Effector CD4-positive, alpha-beta T cell (primary cell): Measurements from ENCODE around the gene PRR23C. TPM values are rescaled to one million over a fixed set of nuclear protein-coding genes. Genes with fewer than 3 reads are reported as not detected.
"Not testable (repeated sequence)": the region's sequence is repeated elsewhere in the genome, so short reads cannot be mapped to it uniquely, and the experiment has no call there.

Source experiments
- DNase-seq: peaks from one replicate; pipeline ENCODE4 v3.0.0-alpha.2; 2020
- total RNA-seq: gene quantifications from one replicate; lab custom pipeline; 2026; lab: John Stamatoyannopoulos, UW

Gene PRR23C
- total RNA-seq: not detected

DNA sequence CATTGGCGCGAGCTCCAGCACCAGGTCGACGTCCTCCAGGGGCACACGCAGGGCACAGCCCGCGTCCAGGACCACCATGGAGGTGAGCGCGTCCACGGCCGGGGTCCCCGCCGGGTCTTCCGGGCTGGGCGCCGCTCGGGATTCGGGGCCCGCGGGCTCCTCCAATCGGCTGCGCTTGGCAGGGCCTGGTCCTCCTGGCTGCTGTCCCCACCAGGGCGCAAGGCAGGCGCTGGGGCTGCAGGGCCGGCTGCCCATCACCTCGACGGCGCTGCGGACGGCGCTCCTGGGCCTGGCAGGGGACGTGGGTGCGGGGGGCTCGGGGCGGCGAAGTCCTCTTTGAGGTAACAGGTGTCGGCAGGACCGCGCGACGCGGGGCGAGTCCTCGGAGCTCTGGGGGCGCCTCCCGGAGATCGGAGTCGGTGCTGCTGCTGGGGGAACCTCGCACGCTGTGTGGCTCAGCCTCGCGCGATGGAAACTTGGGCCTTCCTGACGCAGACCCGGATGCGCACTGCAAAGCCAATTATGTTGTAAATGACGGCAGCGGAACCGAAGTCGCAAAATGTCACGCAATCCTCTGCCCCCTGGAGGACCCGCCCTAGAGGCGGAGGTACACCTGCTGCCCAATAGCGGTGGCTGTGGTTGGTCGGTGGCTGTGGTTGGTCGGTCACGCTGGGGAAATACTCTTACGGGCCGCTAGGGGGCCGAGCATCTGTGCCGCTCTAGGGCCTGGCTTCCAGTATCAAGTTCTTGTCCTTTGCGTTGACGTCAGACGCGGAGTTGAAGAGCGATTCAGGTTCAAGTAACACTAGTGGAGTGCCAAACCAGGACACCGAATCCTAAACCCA, at the start of gene PRR23C:
PRR23C (minus strand) TSS at position 527 of the 845 bp plus-strand sequence; CDS start at position 255, 272 bp downstream.
- DNase-seq: no peak

DNA sequence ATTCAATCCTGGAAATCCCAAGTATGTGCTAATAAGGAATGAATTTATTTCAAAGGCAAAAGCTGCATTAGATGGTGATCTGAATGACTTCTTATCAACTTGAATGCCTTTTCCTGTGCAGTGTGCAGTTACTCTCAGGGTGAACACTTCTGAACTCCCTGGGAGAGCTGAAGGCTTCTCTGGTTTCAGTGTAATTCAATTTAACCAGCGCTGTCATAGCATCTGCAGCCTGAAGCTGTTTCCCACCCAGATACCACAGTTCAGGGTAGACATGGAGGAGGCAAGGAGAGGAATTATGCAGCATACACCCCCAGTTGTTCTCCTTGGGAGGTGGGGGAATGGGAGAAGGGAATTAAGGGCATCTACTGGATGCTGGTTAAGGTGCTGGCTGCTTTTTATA, 49.1 kb upstream of the PRR23C start:
- no peak for DNase-seq

GRCh38 chr3:139088462-139089324, 44.0 kb upstream of the PRR23C start:
- DNase-seq: no peak

- DNase-seq: no peak
Observed at GRCh38 chr3:139087621-139088020, 42.9 kb upstream of the PRR23C start.

DNA sequence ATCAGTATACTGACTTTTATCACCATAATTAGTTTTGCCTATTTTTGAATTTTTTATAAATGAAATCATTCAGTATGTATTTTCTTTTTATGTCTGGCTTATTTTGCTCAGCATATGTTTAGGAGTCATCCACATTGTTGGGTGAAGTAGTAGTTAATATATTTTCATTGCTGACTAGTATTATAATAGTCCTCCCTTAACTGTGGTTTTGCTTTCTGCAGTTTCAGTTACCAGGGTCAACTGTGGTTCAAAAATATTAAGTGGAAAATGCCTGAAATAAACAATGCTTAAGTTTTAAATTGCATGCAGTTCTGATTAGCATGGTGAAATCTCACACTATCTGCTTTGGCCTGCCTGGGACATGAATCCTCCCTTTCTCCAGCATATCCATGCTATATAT, 39.5 kb upstream of the PRR23C start:
- no peak for DNase-seq

GRCh38 chr3:139074565-139075115, 29.9 kb upstream of the PRR23C start:
- DNase-seq: no peak

GRCh38 chr3:139062918-139063317, 18.2 kb upstream of the PRR23C start:
- DNase-seq: no peak

DNA sequence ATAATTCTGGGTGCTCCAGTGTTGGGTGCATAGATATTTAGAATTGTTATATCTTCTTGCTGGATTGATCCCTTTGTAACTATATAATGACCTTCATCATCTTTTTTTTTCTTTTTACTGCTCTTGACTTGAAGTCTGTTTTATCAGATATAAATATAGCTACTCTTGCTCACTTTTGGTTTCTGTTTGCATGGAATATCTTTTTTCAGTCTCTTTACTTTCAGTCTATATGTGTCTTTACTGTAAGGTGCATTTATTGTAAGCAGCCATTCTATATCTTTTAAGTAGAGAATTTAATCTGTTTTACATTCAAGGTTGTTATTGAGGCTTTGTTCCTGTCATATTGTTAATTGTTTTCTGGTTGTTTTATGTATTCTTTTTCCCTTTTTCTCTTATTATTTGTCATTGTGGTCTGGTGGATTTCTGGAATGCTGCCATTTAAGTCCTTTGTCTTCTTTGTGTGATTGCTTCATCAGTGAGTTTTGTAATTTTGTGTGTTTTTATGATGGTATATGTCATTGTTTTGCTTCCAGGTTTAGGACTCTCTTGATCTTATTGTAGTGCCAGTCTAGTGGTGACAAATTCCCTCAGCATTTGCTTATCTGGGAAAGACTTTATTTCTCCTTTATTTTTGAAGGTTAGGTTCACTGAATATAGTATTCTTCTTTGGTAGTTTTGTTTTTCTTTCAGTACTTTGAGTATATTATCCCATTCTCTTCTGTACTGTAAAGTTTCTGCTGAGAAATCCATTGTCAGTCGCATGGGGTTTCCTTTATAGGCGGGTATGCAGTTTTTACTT, 8.3 kb upstream of the PRR23C start:
- DNase-seq: no peak

- DNase-seq: no peak
Observed at GRCh38 chr3:139043554-139044365, 932 bp downstream of the PRR23C start.

DNA sequence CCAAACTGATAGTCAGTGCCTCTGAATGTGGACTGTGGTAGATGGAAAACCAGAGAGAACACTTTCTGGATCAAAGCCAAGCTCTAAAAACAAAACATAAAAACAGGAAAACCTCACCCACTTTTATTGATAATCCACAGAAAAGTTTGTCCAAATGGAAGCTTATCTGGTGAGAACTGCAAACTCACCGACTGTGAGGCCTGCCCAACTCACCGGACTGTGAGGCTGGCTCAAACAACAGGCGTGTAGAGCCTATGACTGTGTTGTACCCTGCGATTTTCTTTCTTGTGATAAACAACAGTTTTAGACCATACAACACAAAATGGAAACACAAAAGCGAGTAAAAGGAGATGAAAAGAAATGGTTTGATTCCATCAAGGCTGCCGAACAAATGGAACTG, 7.2 kb downstream of the PRR23C start:
- no peak for DNase-seq

DNA sequence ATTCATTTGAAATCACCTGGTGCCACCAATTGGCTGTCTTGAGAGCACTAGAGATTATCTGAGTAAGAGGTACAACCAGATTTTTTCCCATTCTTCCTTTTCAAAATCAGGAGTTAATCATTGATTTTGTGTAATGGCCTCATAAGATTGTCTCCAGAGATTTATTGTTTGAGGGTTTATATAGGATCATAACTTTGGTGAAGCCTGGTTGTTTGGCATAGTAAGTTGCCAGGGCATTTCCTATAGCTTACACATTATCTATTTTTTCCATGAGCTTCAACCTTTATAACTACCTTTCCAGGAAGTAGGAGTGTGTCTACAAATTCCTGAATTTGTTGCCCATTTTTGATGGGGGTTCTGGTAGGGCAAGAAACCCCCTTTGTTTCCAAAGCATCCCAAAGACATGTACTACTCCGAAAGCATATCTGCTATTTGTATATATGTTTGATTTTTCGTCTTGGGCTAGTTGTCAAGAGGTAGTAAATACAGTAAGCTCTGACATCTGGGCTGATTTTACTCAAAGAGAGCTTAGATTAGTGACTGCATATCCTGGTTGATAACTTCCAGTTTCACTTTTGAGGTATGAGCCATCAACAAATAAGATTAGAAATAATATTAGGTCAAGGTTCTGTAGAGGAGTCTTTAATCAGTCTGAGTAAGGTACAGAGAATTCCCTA, 12.2 kb downstream of the PRR23C start:
- DNase-seq: no peak

DNA sequence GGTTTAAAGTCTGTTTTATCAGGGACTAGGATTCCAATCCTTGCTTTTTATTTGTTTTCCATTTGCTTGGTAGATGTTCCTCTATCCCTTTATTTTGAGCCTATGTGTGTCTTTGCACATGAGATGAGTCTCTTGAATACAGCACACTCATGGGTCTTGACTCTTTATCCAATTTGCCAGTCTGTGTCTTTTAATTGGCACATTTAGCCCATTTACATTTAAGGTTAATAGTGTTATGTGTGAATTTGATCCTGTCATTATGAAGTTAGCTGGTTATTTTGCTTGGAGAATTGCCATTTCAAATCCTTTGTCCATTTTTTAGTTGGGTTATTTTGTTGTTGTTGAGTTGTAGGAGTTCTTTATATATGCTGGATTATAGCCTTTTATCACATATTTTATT, 14.1 kb downstream of the PRR23C start:
- not testable (repeated sequence) for DNase-seq

- DNase-seq: no peak
Observed at GRCh38 chr3:139024968-139025367, 19.7 kb downstream of the PRR23C start.

DNA sequence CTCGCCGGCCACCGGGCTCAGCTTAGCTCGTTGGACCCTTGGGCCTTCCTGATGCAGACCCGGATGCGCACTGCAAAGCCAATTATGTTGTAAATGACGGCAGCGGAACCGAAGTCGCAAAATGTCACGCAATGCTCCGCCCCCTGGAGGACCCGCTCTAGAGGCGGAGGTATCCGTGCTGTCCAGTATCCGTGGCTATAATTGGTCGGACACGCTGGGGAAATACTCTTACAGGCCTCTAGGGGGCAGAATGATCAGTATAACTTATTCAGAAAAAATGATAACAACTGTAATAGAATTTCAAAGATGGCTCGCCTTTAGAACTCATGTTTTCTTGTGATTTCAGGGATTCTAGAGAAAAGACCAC, 23.8 kb downstream of the PRR23C start, which contains the start of gene PRR23B:
PRR23B (minus strand) TSS at position 59 of the 367 bp plus-strand sequence. CDS start 265 bp downstream, outside the sequence.
- no peak for DNase-seq

DNA sequence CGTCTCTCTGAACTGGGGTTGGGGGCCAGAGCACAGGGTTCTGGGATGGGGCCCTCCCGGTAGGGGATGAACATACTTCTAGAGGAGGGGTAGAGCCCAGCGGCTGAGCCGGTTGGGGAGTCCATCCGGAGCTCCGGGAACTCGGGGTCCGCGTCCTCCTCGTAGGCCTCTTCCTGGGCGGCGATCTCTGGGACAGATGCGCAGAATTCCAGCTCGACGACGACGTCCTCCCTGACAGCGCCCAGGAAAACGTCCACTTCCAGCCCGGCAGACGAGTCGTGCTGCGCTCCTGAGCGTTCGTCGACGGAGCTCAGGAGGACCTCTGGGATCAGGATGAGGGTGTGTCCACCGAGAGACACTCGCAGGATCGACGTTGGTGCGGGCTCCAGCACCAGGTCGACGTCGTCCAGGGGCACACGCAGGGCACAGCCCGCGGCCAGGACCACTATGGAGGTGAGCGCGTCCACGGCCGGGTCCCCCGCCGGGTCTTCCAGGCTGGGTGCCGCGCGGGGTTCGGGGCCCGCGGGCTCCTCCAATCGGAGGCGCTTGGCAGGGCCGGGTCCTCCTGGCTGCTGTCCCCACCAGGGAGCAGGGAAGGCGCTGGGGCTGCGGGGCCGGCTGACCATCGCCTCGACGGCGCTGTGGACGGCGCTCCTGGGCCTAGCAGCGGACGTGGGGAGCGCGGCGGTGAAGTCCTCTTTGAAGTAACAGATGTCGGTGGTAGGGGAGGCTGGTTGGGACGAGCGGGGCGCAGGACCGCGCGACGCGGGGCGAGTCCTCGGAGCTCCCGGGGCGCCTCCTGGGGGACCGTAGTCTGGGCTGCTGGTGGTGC, 24.4 kb downstream of the PRR23C start:
- DNase-seq: no peak

- no peak for DNase-seq
Observed at GRCh38 chr3:139016430-139017048, 28.2 kb downstream of the PRR23C start.

GRCh38 chr3:139006051-139006716, 38.5 kb downstream of the PRR23C start, which contains the start of gene PRR23A:
PRR23A (minus strand) TSS chr3:139006268; CDS start chr3:139006268, 0 bp downstream.
- no peak for DNase-seq

GRCh38 chr3:139005356-139005993, 39.2 kb downstream of the PRR23C start:
- no peak for DNase-seq
